T follicular helper cell (primary cell): ENCODE data around the gene KCNRG.
"Not testable (repeated sequence)": the region's sequence is repeated elsewhere in the genome, so short reads cannot be mapped to it uniquely, and the experiment has no call there.

Experiments used
- DNase-seq: peaks from one replicate; pipeline ENCODE4 v3.0.0-alpha.2; 2020; ENCODE audit warnings: low read depth

KCNRG gene

GRCh38 chr13:50011461-50011860 is 3.8 kb upstream of the KCNRG start:
- DNase-seq, result no peak

DNA sequence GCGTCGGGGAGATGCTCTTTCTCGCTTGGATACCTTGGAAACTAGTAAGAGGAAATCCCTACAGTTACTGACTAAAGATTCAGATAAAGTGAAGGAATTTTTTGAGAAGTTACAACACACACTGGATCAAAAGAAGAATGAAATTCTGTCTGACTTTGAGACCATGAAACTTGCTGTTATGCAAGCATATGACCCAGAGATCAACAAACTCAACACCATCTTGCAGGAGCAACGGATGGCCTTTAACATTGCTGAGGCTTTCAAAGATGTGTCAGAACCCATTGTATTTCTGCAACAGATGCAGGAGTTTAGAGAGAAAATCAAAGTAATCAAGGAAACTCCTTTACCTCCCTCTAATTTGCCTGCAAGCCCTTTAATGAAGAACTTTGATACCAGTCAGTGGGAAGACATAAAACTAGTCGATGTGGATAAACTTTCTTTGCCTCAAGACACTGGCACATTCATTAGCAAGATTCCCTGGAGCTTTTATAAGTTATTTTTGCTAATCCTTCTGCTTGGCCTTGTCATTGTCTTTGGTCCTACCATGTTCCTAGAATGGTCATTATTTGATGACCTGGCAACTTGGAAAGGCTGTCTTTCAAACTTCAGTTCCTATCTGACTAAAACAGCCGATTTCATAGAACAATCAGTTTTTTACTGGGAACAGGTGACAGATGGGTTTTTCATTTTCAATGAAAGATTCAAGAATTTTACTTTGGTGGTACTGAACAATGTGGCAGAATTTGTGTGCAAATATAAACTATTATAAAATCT is 2.7 kb upstream of the KCNRG start:
- no peak for DNase-seq

GRCh38 chr13:50014386-50014785 is 858 bp upstream of the KCNRG start:
- DNase-seq, result no peak

GRCh38 chr13:50015750-50016149 is 506 bp downstream of the KCNRG start:
- no peak for DNase-seq

DNA sequence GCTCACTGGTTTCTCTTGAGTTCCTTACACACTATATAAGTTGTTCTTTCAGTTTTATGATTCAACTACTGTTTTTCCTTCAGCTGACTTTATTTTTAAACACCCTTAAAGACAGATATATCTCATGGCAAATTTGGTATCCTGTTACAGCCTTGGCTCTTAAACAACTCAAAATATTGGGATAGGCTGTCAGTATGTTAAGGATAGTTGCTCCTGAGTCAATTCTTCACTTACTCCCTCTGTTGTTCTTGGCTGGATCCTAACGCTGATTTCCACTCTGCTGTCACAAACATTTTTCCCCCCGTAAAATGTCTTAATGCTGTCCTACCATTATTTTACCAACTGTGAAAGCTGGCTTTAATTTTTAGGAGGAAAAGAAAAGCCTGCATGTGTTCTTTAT is 1.2 kb downstream of the KCNRG start:
- DNase-seq, result no peak

- no peak for DNase-seq
Observed at GRCh38 chr13:50017819-50018218, 2.6 kb downstream of the KCNRG start.

DNA sequence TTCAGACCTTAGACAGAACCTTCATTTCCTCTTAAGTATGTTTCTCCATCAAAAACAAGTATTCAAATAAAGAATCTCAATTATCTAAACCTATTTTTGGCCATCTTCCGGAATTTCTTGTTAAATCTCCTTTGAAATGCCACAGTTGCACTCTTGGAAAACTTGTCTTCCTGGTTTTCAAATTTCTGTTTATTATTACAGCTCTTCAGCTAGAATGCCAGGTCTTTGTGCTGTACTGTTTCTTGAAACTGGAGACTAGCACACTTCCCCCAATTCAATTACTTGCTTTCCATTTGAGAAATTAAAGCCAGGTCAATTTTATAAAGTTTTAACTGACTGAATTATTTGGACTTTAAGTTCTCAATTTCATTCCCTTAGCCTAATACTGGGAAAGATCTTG is 10.2 kb downstream of the KCNRG start:
- no peak for DNase-seq

DNA sequence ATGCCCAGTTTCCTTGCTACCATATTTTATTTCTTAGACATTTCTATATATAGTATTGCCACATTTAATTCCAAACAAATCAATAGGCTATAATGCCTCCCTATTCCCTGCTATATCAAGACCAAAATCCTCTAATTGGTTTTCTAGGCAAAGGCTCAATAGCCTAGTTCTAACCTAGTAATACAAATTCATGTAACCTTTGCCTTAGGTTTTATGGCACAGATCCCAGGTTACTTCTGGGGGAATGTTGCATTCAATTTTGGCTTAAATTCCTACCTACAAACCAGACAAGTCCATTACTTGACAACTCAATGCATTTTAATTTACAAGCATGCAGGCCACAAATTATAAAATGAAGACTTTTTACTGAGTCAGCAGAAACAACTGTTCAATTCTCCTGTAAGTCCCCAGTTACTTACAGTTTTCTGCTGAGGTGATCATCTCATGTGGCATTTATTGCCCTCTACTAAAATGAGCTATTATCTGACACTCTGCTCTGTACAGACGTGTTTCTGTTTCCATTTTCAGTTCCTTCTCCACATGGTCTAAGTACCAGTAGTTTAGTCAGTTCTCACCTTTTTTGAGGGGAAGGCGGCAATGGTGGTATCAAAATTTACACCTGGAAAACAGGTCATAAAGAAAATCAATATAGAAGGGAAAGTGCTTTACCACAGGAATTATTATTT is 11.7 kb downstream of the KCNRG start:
- DNase-seq, result no peak

GRCh38 chr13:50030315-50030714 is 15.1 kb downstream of the KCNRG start:
- DNase-seq, result no peak

DNA sequence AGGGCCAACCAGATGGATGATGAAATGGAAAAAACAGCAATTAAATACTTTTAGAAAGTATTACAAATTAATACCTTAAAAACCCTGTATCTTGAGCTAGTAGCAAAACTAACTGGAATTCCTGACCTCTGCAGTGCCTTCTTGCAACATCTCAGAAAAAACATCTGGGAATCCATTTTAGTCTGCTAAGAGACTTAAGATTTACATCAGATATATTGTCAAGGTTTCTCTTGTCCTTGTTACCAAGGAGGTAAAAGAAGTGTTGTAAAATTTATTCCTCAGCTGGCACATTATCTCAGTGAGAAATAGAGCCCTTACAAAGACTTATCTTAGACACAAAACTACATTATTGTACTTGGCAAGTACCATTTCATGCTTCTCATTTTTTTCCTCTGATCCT is 18.5 kb downstream of the KCNRG start:
- no peak for DNase-seq

- no peak for DNase-seq
Observed at GRCh38 chr13:50037788-50038187, 22.5 kb downstream of the KCNRG start.

DNA sequence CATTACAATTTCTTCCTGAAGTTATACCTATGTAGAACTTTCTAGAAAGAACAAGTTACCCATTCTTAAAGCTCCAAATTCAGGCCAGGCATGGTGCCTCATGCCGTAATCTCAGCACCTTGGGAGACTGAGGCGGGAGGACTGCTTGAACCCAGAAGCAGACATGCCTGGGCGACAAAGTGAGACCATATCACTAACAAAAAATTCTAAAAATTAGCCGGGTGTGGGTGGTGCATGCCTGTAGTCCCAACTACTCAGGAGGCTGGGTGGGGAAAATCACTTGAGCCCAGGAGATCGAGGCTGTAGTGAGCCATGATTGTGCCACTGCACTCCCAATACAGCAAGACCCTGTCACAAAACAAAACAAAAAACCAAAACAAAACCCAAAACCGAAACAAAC is 23.0 kb downstream of the KCNRG start:
- DNase-seq, result no peak

DNA sequence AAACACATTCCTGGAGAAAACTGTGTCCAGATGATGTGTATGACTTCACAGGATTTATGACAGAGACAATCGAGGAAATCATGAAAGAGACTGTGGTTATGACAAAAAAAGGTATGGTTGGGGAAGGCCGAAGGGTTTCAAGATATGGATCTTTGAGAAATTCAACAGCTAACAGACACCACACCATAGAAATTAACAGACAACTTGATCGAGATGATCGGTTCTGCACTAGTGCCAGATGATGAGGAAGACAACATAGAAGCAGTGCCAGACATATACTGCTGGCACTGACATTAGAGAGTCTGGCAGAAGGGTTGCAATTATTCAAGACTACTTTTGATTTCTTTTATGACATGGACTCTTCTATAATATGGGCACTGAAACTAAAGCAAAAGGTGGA is 37.2 kb downstream of the KCNRG start:
- no peak for DNase-seq

DNA sequence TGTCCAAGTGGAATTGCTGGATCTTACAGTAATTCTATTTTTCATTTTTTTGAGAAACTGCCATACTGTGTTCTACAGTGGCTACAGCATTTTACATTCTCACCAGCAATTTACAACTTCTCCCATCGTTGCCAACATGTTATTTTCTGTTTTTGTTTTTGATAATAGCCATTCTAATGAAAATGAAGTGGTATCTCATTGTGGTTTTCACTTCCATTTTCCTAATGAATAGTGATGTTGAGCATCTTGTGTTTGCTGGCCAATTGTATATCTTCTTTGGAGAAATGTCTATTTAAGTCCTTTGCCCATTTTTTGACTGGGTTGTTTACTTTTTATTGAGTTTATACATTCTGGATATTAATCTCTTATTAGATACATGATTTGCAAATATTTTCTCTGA is 38.6 kb downstream of the KCNRG start:
- DNase-seq, result no peak

- no peak for DNase-seq
Observed at GRCh38 chr13:50055454-50055853, 40.2 kb downstream of the KCNRG start.

GRCh38 chr13:50060718-50061117 is 45.5 kb downstream of the KCNRG start:
- DNase-seq, result no peak

- not testable (repeated sequence) for DNase-seq
Observed at GRCh38 chr13:50062336-50062735, 47.1 kb downstream of the KCNRG start.

DNA sequence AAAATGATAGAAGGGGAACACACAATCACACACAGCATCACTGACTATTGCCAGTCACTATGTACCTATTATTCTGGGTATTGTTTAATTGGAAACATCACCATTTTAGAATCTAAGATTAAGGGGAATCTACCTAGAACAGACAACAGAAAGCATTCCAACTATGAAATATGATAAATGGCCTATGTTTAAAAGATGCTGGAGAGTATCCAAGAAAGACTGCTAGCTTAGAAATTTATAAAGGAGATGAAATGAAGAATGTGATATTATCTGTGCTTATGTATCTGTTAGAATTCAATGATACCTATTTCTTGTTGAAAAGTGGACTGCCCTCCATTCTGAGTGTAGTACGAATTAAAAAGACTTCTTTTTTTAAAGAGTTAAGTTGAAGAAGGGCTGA is 50.5 kb downstream of the KCNRG start:
- no peak for DNase-seq

GRCh38 chr13:50068508-50068907 is 53.3 kb downstream of the KCNRG start:
- no peak for DNase-seq

DNA sequence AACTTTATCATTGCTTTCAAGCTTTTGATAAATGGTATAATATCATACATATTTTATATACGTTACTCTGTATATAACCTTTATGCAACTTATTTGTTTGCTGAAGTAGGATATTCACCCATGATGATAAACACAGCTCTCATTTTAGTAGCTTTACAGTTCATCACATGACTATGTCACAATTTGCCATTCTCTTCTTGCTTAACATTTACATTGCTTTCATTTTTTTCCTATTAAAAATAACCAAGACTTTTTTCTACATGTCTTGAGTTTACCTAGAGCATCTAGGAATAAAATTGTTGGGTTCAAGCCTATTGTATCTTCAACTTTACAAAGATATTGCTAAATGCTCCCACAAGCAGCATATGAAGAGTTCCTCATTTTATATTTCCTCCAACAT is 54.0 kb downstream of the KCNRG start:
- DNase-seq, result no peak

- DNase-seq, result no peak
Observed at GRCh38 chr13:50070186-50070585, 54.9 kb downstream of the KCNRG start.
